GM12892 (cell line): ENCODE data around the gene DPCD.

Experiments
- POLR2A ChIP-seq: IDR thresholded peaks from 2 replicates; pipeline ENCODE4 v1.6.1; 2011; ENCODE audit warnings: low read depth, low read length, control low read depth
- POLR2AphosphoS5 ChIP-seq: IDR thresholded peaks from 2 replicates; pipeline ENCODE4 v1.6.1; 2011; ENCODE audit warnings: low read depth, low read length, control low read depth
- TAF1 ChIP-seq: IDR thresholded peaks from 2 replicates; pipeline ENCODE4 v1.6.1; 2011; ENCODE audit warnings: low read depth, mild to moderate bottlenecking, control low read depth, low read length, borderline replicate concordance

- TF ChIP-seq POLR2A: peak; percentile 38; the same call in 1 of the 2 replicates
- peak; percentile 46; the same call in 1 of the 2 replicates for TF ChIP-seq TAF1
- TF ChIP-seq POLR2AphosphoS5: no peak; the same call in 1 of the 2 replicates
These were observed at the start of gene DPCD, which contains the start of gene POLL for GRCh38 chr10:101587725-101588653.
